H1 (cell line): ENCODE measurements around the gene PAIP2. TPM values are rescaled to one million over a fixed set of nuclear protein-coding genes. Genes with fewer than 3 reads are reported as not detected.

Experiments
- CTCF ChIA-PET: fragments of 300-600 bp; sonication (Branson Sonifier 250); formaldehyde crosslinking; loops from one replicate; lab custom pipeline; 2021; ENCODE audit not compliant: partially characterized antibody; lab: Charles Lee
- POLR2A ChIA-PET: fragments of 300-600 bp; sonication (Branson Sonifier 250); formaldehyde crosslinking; loops from one replicate; lab custom pipeline; 2021; ENCODE audit warnings: inconsistent platforms; ENCODE audit not compliant: partially characterized antibody; lab: Charles Lee
- DNase-seq, 2 experiments: peaks; one replicate each; pipeline versions ENCODE4 v3.0.0 to v3.0.0-alpha.2; 2010 to 2022; ENCODE audit warnings: low spot score in 2 of 2, low read depth in 1 of 2, mixed read lengths in 1 of 2
- FAIRE-seq: peaks from 2 replicates; lab custom pipeline; 2011; peaks lifted over from hg19 to GRCh38; lab: Jason Lieb, UNC
- H2AFZ ChIP-seq: 2 replicates; pipeline ENCODE4 v1.8.1; 2012; ENCODE audit warnings: low read length, inconsistent platforms
- H2AK5ac ChIP-seq: 2 replicates; pipeline ENCODE4 v1.6.1; 2013; ENCODE audit warnings: low read depth, low read length
- H2BK120ac ChIP-seq: replicated peaks from 2 replicates; pipeline ENCODE3; 2013; ENCODE audit warnings: low read depth, low read length, inconsistent platforms
- H2BK12ac ChIP-seq: 2 replicates; pipeline ENCODE4 v1.6.1; 2013; ENCODE audit warnings: low read depth, low read length
- H2BK15ac ChIP-seq: 2 replicates; pipeline ENCODE4 v1.6.1; 2013; ENCODE audit warnings: low read length
- H2BK20ac ChIP-seq: 2 replicates; pipeline ENCODE4 v1.6.1; 2013; ENCODE audit warnings: low read length
- H2BK5ac ChIP-seq: 2 replicates; pipeline ENCODE4 v1.6.1; 2013; ENCODE audit warnings: low read depth, low read length
- H3K14ac ChIP-seq: 2 replicates; pipeline ENCODE4 v1.6.1; 2013; ENCODE audit warnings: inconsistent platforms; ENCODE audit not compliant: insufficient read length
- H3K18ac ChIP-seq: 2 replicates; pipeline ENCODE4 v1.6.1; 2013; ENCODE audit warnings: low read length; ENCODE audit errors: extremely low read depth
- H3K23ac ChIP-seq: 2 replicates; pipeline ENCODE4 v1.6.1; 2013; ENCODE audit warnings: inconsistent platforms; ENCODE audit not compliant: insufficient read length
- H3K23me2 ChIP-seq: 2 replicates; pipeline ENCODE4 v1.6.1; 2013; ENCODE audit warnings: low read depth, low read length
- H3K27ac ChIP-seq: 2 replicates; pipeline ENCODE4 v1.6.1; 2011; ENCODE audit warnings: low read depth, low read length, inconsistent platforms
- H3K27me3 ChIP-seq, 4 experiments: replicated peaks in 1 of 4; 1 replicate in 1 of 4; 2 replicates in 3 of 4; pipeline versions ENCODE4 v1.6.1 to v1.8.1; 2011 to 2013; ENCODE audit warnings: low read length in 3 of 4, mild to moderate bottlenecking in 3 of 4, inconsistent platforms in 2 of 4, mixed read lengths in 2 of 4, moderate library complexity in 1 of 4; ENCODE audit not compliant: control insufficient read depth in 3 of 4, insufficient read depth in 3 of 4; ENCODE audit errors: extremely low read depth in 1 of 4
- H3K36me3 ChIP-seq, 4 experiments: 2 replicates each; pipeline versions ENCODE4 v1.6.1 to v1.8.1; 2011 to 2013; ENCODE audit warnings: mild to moderate bottlenecking in 4 of 4, low read length in 3 of 4, moderate library complexity in 2 of 4, control low read depth in 1 of 4, inconsistent platforms in 1 of 4; ENCODE audit not compliant: insufficient read depth in 4 of 4, control insufficient read depth in 2 of 4
- H3K4ac ChIP-seq: replicated peaks from 2 replicates; pipeline ENCODE3; 2013; ENCODE audit warnings: low read length, low read depth, mixed read lengths, inconsistent platforms; ENCODE audit not compliant: insufficient read length
- H3K4me1 ChIP-seq, 4 experiments: replicated peaks in 1 of 4; 1 replicate in 1 of 4; 2 replicates in 3 of 4; pipeline versions ENCODE4 v1.6.1 to v1.8.1; 2011 to 2013; ENCODE audit warnings: low read length in 3 of 4, inconsistent platforms in 2 of 4, mixed read lengths in 1 of 4; ENCODE audit not compliant: insufficient read depth in 4 of 4, control insufficient read depth in 3 of 4
- H3K4me2 ChIP-seq, 2 experiments: 2 replicates each; pipeline versions ENCODE4 v1.6.1 to v1.8.1; 2011 to 2013; ENCODE audit warnings: low read depth in 2 of 2, low read length in 2 of 2, control low read depth in 1 of 2, inconsistent platforms in 1 of 2, mild to moderate bottlenecking in 1 of 2; ENCODE audit not compliant: insufficient read depth in 1 of 2
- H3K4me3 ChIP-seq, 4 experiments: fragments of 200-600, 300-600 bp in 1 of 4; sonication (generic), shearing (Covaris generic), sonication (Bioruptor Twin) in 1 of 4; 2 replicates each; pipeline versions ENCODE4 v1.5.1 to v1.8.1; 2011 to 2016; ENCODE audit warnings: low read length in 4 of 4, low read depth in 3 of 4, control low read depth in 2 of 4, inconsistent platforms in 2 of 4, mild to moderate bottlenecking in 2 of 4, mixed read lengths in 1 of 4, moderate library complexity in 1 of 4; ENCODE audit not compliant: insufficient read depth in 2 of 4; ENCODE audit errors: extremely low read depth in 1 of 4
- H3K56ac ChIP-seq: replicated peaks from 2 replicates; pipeline ENCODE3; 2013; ENCODE audit warnings: low read depth, mild to moderate bottlenecking, mixed read lengths, low read length, inconsistent platforms; ENCODE audit not compliant: insufficient read length
- H3K79me1 ChIP-seq: 2 replicates; pipeline ENCODE4 v1.6.1; 2013; ENCODE audit warnings: low read depth, low read length, control low read depth
- H3K79me2 ChIP-seq, 2 experiments: 2 replicates each; pipeline versions ENCODE4 v1.6.1 to v1.8.1; 2012 to 2013; ENCODE audit warnings: low read length in 2 of 2, mild to moderate bottlenecking in 2 of 2, inconsistent platforms in 1 of 2; ENCODE audit not compliant: insufficient read depth in 2 of 2, control insufficient read depth in 1 of 2
- H3K9ac ChIP-seq, 4 experiments: replicated peaks in 1 of 4; 1 replicate in 1 of 4; 2 replicates in 3 of 4; pipeline versions ENCODE4 v1.6.1 to v1.8.1; 2011 to 2013; ENCODE audit warnings: low read depth in 3 of 4, low read length in 3 of 4, control low read depth in 2 of 4, mild to moderate bottlenecking in 2 of 4, moderate library complexity in 2 of 4, inconsistent platforms in 1 of 4; ENCODE audit errors: extremely low read depth in 1 of 4
- H3K9me3 ChIP-seq, 2 experiments: 2 replicates each; pipeline versions ENCODE4 v1.6.1 to v1.8.1; 2012 to 2013; ENCODE audit warnings: mild to moderate bottlenecking in 2 of 2, moderate library complexity in 2 of 2, control low read depth in 1 of 2, inconsistent platforms in 1 of 2, low read depth in 1 of 2, low read length in 1 of 2, mixed read lengths in 1 of 2; ENCODE audit not compliant: insufficient read depth in 2 of 2
- H4K20me1 ChIP-seq, 2 experiments: replicated peaks in 1 of 2; 2 replicates each; pipeline versions ENCODE3 to v1.8.1; 2011 to 2013; ENCODE audit warnings: inconsistent platforms in 2 of 2, low read length in 2 of 2, mild to moderate bottlenecking in 1 of 2; ENCODE audit not compliant: insufficient read depth in 2 of 2, control insufficient read depth in 1 of 2
- H4K5ac ChIP-seq: 2 replicates; pipeline ENCODE4 v1.6.1; 2013; ENCODE audit warnings: low read length, low read depth, mixed read lengths, inconsistent platforms; ENCODE audit not compliant: insufficient read length
- H4K8ac ChIP-seq: 2 replicates; pipeline ENCODE4 v1.8.0; 2013; ENCODE audit warnings: mild to moderate bottlenecking, moderate library complexity, low read length, inconsistent platforms; ENCODE audit not compliant: insufficient read depth; ENCODE audit errors: extremely low read depth
- H4K91ac ChIP-seq: replicated peaks from 2 replicates; pipeline ENCODE3; 2013; ENCODE audit warnings: low read length, mixed read lengths, inconsistent platforms; ENCODE audit not compliant: insufficient read length
- ATF2 ChIP-seq: IDR thresholded peaks from 2 replicates; pipeline ENCODE4 v1.6.1; 2012; ENCODE audit warnings: low read length, inconsistent platforms
- PHF8 ChIP-seq: fragments of 200-600 bp; sonication (generic); conservative IDR thresholded peaks from 2 replicates; pipeline ENCODE4 v1.7.1; 2012; ENCODE audit warnings: low read depth, mild to moderate bottlenecking, inconsistent platforms, low read length, moderate library complexity
- SAP30 ChIP-seq: fragments of 300-600 bp; sonication (generic); IDR thresholded peaks from 2 replicates; pipeline ENCODE4 v1.7.1; 2012; ENCODE audit warnings: low read length, moderate library complexity, mild to moderate bottlenecking, inconsistent platforms; ENCODE audit not compliant: insufficient read depth, insufficient replicate concordance
- SIN3A ChIP-seq, 2 experiments: IDR thresholded peaks in 1 of 2; conservative IDR thresholded peaks in 1 of 2; 2 replicates each; pipeline ENCODE4 v1.6.1; 2011 to 2012; ENCODE audit warnings: low read length in 2 of 2, improper control_type of control experiment in 1 of 2, low read depth in 1 of 2, mild to moderate bottlenecking in 1 of 2
- SP2 ChIP-seq: IDR thresholded peaks from 2 replicates; pipeline ENCODE4 v1.6.1; 2012; ENCODE audit warnings: mild to moderate bottlenecking, low read length, inconsistent platforms
- SUZ12 ChIP-seq: fragments of 200-600 bp; sonication (generic); IDR thresholded peaks from 2 replicates; pipeline ENCODE4 v1.6.1; 2012; ENCODE audit warnings: mild to moderate bottlenecking, inconsistent platforms, low read length, moderate library complexity, mixed read lengths
- TAF1 ChIP-seq: IDR thresholded peaks from 2 replicates; pipeline ENCODE4 v1.6.1; 2011; ENCODE audit warnings: mild to moderate bottlenecking, low read depth, low read length
- WGBS, 2 experiments: shearing (Covaris generic) in 1 of 2; methylation state at CpG; one replicate each; pipeline versions ENCODE4 v1.1.6 to v1.1.7; 2013 to 2015; ENCODE audit warnings: low lambda C conversion rate in 2 of 2, mixed read lengths in 2 of 2, inconsistent platforms in 1 of 2, low coverage in 1 of 2, missing lambda C conversion rate in 1 of 2; ENCODE audit not compliant: insufficient replicate concordance in 2 of 2, insufficient coverage in 1 of 2, insufficient read length in 1 of 2; ENCODE audit errors: extremely low coverage in 1 of 2, missing lambda C conversion rate in 1 of 2; 5-methylcytosine and 5-hydroxymethylcytosine counted together
- polyA plus RNA-seq, 7 experiments: library from polyadenylated mRNA; depleted of rRNA in 3 of 7; stranded (reverse) in 5 of 7; unstranded in 2 of 7; fragments of >200 nt in 5 of 7; fragments of 200-250 nt in 2 of 7; gene quantifications; 1 replicate in 5 of 7; 2 replicates in 1 of 7; 4 replicates in 1 of 7; pipeline versions ENCODE4 v1.2.1 to v1.2.3, GENCODE V29; 2011 to 2013; ENCODE audit warnings: missing spikeins in 2 of 7, mixed read lengths in 2 of 7
- total RNA-seq: library from RNA; stranded (reverse); fragmentation: NEBNext Ultra II Directional; extraction: Animal tissue kit (Norgen Biotek cat#: 25700); gene quantifications from 2 replicates; pipeline ENCODE4 v1.2.1, GENCODE V29; 2021

Gene PAIP2
- total and polyA plus RNA-seq, 2 of the 8 experiments (the other 6 are each of a cell fraction or from before 2014, with no cell fraction given), result 87.6 to 162 TPM

- Histone ChIP-seq H3K56ac (no peak overlapping the region), H3K27me3 (no peaks in the 10 kb centered on the region), H3K79me1 (peaks cover 8% of the 10 kb centered on the region; the same call in 1 of the 2 replicates), H2BK15ac (no peak overlapping the region), H3K4ac (no peak overlapping the region), H2AFZ (no peak overlapping the region), H3K18ac (no peak overlapping the region), H3K23me2 (no peaks in the 10 kb centered on the region), H3K4me1 (no peaks in the 10 kb centered on the region), H2AK5ac (no peak overlapping the region), H3K9ac (no peak overlapping the region), H3K36me3 (peaks cover 19 to 34% (median 30%) of the 10 kb centered on the region in 4 experiments), H2BK120ac (no peak overlapping the region), H3K27ac (no peak overlapping the region), H3K23ac (no peak overlapping the region), H3K79me2 (peaks cover 7 to 53% of the 10 kb centered on the region in 2 experiments), H4K20me1 (peaks cover 6 to 10% of the 10 kb centered on the region in 2 experiments), H3K4me2 (no peak overlapping the region), H4K91ac (no peak overlapping the region), H3K9me3 (no peaks in the 10 kb centered on the region), H3K4me3 (no peak overlapping the region), H2BK20ac (no peak overlapping the region), H4K8ac (no peak overlapping the region), H2BK12ac (no peak overlapping the region), H2BK5ac (no peak overlapping the region), H3K14ac (no peak overlapping the region), H4K5ac (no peak overlapping the region)
- no peak for FAIRE-seq
- DNase-seq, result no peak
- POLR2A ChIA-PET, result interaction anchor here (0.8 to 2.6 kb wide), 8 partner anchors 8 to 82 kb away, joined by 3 to 9 read pairs (median 3); partner anchors contain the start of genes MATR3 and PAIP2
- CTCF ChIA-PET, result interaction anchor here (0.7 to 1.2 kb wide), 2 partner anchors 9 to 15 kb away, joined by 3 read pairs; no protein-coding TSS in a partner anchor
- TF ChIP-seq SP2, result no peak
- TF ChIP-seq SIN3A (conservative IDR thresholded peaks at IDR 0.05 in 1 of 2, IDR thresholded peaks at IDR 0.05 in 1 of 2; ENCODE audit: low read depth in 1 of 2, low read length in 2 of 2), result no peak
- no peak for TF ChIP-seq ATF2
- TF ChIP-seq TAF1, result no peak
- no peak for TF ChIP-seq PHF8
- no peak for TF ChIP-seq SAP30
- TF ChIP-seq SUZ12, result no peak
- WGBS, 2 experiments, result 95% methylated on average over 4 of the region's 6 CpGs; no CpG with 5 or more reads in 1 of the 2 experiments
Observed at GRCh38 chr5:139361835-139362429, 20.3 kb downstream of the PAIP2 start.
